ENCODE data around the gene PIP5K1C. TPM values are rescaled to one million over a fixed set of nuclear protein-coding genes. Genes with fewer than 3 reads are reported as not detected.

Gene PIP5K1C
- total and polyA plus RNA-seq, 9 of the 15 experiments (the other 6 are each of a cell fraction or from before 2014, with no cell fraction given), result 0.38 to 22.1 (median 4.1) TPM

DNA sequence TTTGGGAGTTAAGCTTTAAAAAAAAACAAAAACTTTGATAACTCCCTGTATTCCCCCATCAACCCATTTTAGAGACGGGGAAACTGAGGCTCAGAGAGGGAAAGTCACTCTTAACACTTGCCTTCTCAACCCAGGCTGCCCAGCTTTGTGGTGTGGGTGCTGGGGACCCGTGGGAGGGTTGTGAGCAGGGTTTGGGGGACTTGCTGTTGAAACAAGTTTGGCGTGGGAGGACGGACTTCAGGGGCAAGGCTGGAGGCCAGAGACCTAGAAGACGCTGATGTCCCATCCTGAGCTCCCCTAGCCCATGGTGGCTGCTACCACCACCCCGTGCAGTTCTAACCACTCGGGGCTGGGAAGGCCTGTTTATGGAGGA lies 72.9 kb downstream of the PIP5K1C start:
- Histone ChIP-seq H3K36me3 (ENCODE audit: control insufficient read depth, insufficient read depth, low read length) (peaks cover 29% of the 10 kb centered on the region; the same call in 1 of the 3 replicates), H3K4me1 (replicated peaks in 1 of 2; ENCODE audit: control insufficient read depth in 2 of 2, insufficient read depth in 2 of 2, low read length in 2 of 2) (peaks cover 0 to 45% of the 10 kb centered on the region in 2 experiments; a peak in 3 of 5 replicates), H4K20me1 (replicated peaks; ENCODE audit: control insufficient read depth, insufficient read depth, low read length) (peaks cover 11% of the 10 kb centered on the region; the same call in 1 of the 2 replicates), H3K4me2 (ENCODE audit: insufficient read depth, low read length) (peak overlapping the region; percentile 93), H3K9me1 (ENCODE audit: control insufficient read depth, insufficient read depth, low read length) (no peaks in the 10 kb centered on the region), H3K4me3 (no peak overlapping the region), H3K9me3 (replicated peaks; ENCODE audit: control insufficient read depth, insufficient read depth, low read depth, low read length) (no peaks in the 10 kb centered on the region), H3K27ac (ENCODE audit: extremely low read depth, low read depth, low read length) (no peak overlapping the region), H3K9ac (ENCODE audit: insufficient read depth in 1 of 2, low read depth in 2 of 2, low read length in 2 of 2) (no peak overlapping the region), H3K27me3 (ENCODE audit: control insufficient read depth in 2 of 2, insufficient read depth in 2 of 2, low read length in 2 of 2) (no peaks in the 10 kb centered on the region), H3K79me2 (ENCODE audit: control insufficient read depth, insufficient read depth, low read length) (peaks cover 28% of the 10 kb centered on the region), H2AFZ (ENCODE audit: low read depth, low read length) (peak overlapping the region; percentile 88)
- ATAC-seq (no peak), FAIRE-seq (no peak), DNase-seq (ENCODE audit: extremely low read depth in 1 of 4, low spot score in 3 of 4) (no peak)
- ChIA-PET POLR2A (interaction anchor here (0.5 to 1.1 kb wide), 7 partner anchors 12 to 353 kb away, joined by 3 to 5 read pairs (median 3); no protein-coding TSS in a partner anchor), CTCF (ENCODE audit: low intra/inter-chr PET ratio) (no interaction called here)
- intact Hi-C loops (cut with micrococcal nuclease), result no loop called here
- WGBS (ENCODE audit: insufficient coverage, low coverage, missing lambda C conversion rate), result 53% methylated on average over 7 of the region's 7 CpGs
- in situ Hi-C loops (cut with MboI), result no loop called here
- BruUV-seq (replicated peaks), result no TSS peak
- TF ChIP-seq, protein P1, sequence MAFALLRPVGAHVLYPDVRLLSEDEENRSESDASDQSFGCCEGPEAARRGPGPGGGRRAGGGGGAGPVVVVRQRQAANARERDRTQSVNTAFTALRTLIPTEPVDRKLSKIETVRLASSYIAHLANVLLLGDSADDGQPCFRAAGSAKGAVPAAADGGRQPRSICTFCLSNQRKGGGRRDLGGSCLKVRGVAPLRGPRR (CRISPR knock-in tag; IDR thresholded peaks at IDR 0.05), result no peak
- TF ChIP-seq, protein P2, sequence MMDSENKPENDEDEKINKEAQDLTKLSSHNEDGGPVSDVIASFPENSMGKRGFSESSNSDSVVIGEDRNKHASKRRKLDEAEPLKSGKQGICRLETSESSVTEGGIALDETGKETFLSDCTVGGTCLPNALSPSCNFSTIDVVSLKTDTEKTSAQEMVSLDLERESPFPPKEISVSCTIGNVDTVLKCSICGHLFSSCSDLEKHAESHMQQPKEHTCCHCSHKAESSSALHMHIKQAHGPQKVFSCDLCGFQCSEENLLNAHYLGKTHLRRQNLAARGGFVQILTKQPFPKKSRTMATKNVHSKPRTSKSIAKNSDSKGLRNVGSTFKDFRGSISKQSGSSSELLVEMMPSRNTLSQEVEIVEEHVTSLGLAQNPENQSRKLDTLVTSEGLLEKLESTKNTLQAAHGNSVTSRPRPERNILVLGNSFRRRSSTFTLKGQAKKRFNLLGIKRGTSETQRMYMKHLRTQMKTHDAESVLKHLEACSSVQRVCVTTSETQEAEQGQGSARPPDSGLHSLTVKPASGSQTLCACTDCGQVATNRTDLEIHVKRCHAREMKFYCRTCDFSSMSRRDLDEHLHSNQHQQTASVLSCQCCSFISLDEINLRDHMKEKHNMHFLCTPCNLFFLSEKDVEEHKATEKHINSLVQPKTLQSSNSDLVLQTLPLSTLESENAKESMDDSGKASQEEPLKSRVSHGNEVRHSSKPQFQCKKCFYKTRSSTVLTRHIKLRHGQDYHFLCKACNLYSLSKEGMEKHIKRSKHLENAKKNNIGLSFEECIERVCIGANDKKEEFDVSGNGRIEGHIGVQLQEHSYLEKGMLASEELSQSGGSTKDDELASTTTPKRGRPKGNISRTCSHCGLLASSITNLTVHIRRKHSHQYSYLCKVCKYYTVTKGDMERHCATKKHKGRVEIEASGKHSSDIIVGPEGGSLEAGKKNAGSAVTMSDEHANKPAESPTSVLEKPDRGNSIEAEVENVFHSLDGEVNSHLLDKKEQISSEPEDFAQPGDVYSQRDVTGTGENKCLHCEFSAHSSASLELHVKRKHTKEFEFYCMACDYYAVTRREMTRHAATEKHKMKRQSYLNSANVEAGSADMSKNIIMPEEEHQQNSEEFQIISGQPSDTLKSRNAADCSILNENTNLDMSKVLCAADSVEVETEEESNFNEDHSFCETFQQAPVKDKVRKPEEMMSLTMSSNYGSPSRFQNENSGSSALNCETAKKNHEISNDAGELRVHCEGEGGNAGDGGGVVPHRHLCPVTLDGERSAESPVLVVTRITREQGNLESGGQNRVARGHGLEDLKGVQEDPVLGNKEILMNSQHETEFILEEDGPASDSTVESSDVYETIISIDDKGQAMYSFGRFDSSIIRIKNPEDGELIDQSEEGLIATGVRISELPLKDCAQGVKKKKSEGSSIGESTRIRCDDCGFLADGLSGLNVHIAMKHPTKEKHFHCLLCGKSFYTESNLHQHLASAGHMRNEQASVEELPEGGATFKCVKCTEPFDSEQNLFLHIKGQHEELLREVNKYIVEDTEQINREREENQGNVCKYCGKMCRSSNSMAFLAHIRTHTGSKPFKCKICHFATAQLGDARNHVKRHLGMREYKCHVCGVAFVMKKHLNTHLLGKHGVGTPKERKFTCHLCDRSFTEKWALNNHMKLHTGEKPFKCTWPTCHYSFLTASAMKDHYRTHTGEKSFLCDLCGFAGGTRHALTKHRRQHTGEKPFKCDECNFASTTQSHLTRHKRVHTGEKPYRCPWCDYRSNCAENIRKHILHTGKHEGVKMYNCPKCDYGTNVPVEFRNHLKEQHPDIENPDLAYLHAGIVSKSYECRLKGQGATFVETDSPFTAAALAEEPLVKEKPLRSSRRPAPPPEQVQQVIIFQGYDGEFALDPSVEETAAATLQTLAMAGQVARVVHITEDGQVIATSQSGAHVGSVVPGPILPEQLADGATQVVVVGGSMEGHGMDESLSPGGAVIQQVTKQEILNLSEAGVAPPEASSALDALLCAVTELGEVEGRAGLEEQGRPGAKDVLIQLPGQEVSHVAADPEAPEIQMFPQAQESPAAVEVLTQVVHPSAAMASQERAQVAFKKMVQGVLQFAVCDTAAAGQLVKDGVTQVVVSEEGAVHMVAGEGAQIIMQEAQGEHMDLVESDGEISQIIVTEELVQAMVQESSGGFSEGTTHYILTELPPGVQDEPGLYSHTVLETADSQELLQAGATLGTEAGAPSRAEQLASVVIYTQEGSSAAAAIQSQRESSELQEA (IDR thresholded peaks at IDR 0.05; ENCODE audit: low read depth), result no peak
- TF ChIP-seq ZNF232 (CRISPR knock-in tag; IDR thresholded peaks at IDR 0.05) (no peak), NR2C2 (CRISPR knock-in tag; IDR thresholded peaks at IDR 0.05) (no peak), NR2C2 (tag; IDR thresholded peaks at IDR 0.05) (0 out of 2 replicates have a peak, but pooled peaks have one; percentile 15), ZNF584 (CRISPR knock-in tag; IDR thresholded peaks at IDR 0.05; ENCODE audit: low read depth) (no peak), NR4A1 (CRISPR knock-in tag; IDR thresholded peaks at IDR 0.05) (no peak), NR4A1 (tag; IDR thresholded peaks at IDR 0.05) (no peak), E2F3 (CRISPR knock-in tag; IDR thresholded peaks at IDR 0.05) (no peak), CBFA2T2 (conservative IDR thresholded peaks at IDR 0.05) (no peak), ZNF217 (CRISPR knock-in tag; IDR thresholded peaks at IDR 0.05) (no peak), SUPT5H (IDR thresholded peaks at IDR 0.05) (no peak)
- TF ChIP-seq, protein P3, sequence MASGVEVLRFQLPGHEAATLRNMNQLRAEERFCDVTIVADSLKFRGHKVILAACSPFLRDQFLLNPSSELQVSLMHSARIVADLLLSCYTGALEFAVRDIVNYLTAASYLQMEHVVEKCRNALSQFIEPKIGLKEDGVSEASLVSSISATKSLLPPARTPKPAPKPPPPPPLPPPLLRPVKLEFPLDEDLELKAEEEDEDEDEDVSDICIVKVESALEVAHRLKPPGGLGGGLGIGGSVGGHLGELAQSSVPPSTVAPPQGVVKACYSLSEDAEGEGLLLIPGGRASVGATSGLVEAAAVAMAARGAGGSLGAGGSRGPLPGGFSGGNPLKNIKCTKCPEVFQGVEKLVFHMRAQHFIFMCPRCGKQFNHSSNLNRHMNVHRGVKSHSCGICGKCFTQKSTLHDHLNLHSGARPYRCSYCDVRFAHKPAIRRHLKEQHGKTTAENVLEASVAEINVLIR (CRISPR knock-in tag; IDR thresholded peaks at IDR 0.05), result no peak
- TF ChIP-seq, protein P4, sequence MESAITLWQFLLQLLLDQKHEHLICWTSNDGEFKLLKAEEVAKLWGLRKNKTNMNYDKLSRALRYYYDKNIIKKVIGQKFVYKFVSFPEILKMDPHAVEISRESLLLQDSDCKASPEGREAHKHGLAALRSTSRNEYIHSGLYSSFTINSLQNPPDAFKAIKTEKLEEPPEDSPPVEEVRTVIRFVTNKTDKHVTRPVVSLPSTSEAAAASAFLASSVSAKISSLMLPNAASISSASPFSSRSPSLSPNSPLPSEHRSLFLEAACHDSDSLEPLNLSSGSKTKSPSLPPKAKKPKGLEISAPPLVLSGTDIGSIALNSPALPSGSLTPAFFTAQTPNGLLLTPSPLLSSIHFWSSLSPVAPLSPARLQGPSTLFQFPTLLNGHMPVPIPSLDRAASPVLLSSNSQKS (CRISPR knock-in tag; IDR thresholded peaks at IDR 0.05), result no peak
